ENCODE measurements around the gene MAFB.

Gene MAFB

DNA sequence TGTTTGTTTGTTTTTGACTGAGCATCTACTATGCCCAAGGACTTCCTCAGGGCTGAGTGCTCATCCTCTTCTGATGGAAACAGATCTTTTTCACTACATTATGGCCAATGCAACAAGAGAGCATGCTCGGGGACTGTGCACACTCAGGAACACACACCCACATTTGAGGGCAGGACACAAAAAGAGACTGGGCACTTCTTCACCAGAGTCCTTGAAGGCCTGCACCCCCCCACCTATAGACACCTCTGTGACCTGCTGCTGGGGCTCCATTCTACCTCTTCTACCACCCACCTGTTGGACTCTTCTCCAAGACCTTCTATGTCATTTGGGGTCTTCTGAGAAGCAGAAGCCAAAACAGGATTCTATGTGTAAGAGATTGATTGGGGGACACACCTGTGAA lies 9.2 kb upstream of the MAFB start:
- H3K27ac ChIP-seq = no peak overlapping the region
- POLR2A ChIA-PET (ENCODE audit: low non-redundant PET) = no interaction called here
- no peak for DNase-seq (ENCODE audit: low spot score)
- CTCF ChIA-PET = no interaction called here
- no peak for TF ChIP-seq CTCF (conservative IDR thresholded peaks at IDR 0.05; ENCODE audit: low read depth)

DNA sequence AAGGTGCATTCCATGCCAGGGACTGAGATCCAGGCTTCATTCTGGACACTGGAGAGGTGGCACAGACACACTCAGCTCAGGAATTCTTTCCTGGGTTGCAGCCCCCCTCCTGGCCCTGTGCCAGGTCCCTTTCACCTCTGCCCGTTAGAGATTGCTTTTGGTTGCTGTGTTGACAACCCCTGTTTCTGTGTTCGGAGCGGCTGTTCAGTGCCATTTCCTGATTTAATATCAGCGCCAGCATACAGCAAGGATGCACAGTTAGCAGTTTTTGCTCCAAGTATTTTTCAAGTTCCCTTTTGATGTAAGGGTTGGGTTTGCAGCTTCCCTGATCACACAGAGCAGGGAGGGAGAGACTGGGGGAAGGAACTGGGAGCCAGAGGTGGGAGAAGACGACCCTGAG lies 8.5 kb upstream of the MAFB start:
- no peak for TF ChIP-seq CTCF (conservative IDR thresholded peaks at IDR 0.05; ENCODE audit: low read depth)
- no peak for DNase-seq (ENCODE audit: low spot score)
- no peak overlapping the region for H3K27ac ChIP-seq
- POLR2A ChIA-PET (ENCODE audit: low non-redundant PET) = no interaction called here
- CTCF ChIA-PET = no interaction called here

- ChIA-PET POLR2A (ENCODE audit: low non-redundant PET) (no interaction called here), CTCF (interaction anchor here (0.7 kb wide), 1 partner anchor 190 kb away, joined by 4 read pairs; no protein-coding TSS in a partner anchor)
- H3K27ac ChIP-seq = no peak overlapping the region
- DNase-seq (ENCODE audit: low spot score) = no peak
- no peak for TF ChIP-seq CTCF (conservative IDR thresholded peaks at IDR 0.05; ENCODE audit: low read depth)
Measured at GRCh38 chr20:40695214-40695613, 6.2 kb upstream of the MAFB start.

- DNase-seq (ENCODE audit: low spot score) = no peak
- H3K27ac ChIP-seq = no peak overlapping the region
- ChIA-PET POLR2A (ENCODE audit: low non-redundant PET) (no interaction called here), CTCF (interaction anchor here (0.6 kb wide), 1 partner anchor 536 kb away, joined by 3 read pairs; no protein-coding TSS in a partner anchor)
- TF ChIP-seq CTCF (conservative IDR thresholded peaks at IDR 0.05; ENCODE audit: low read depth) = no peak
Measured at GRCh38 chr20:40694246-40694645, 5.2 kb upstream of the MAFB start.

- no peak overlapping the region for H3K27ac ChIP-seq
- CTCF ChIA-PET = interaction anchor here (0.6 kb wide), 1 partner anchor 37 kb away, joined by 4 read pairs; no protein-coding TSS in a partner anchor
- TF ChIP-seq CTCF (conservative IDR thresholded peaks at IDR 0.05; ENCODE audit: low read depth) = no peak
- DNase-seq (ENCODE audit: low spot score) = no peak
- POLR2A ChIA-PET (ENCODE audit: low non-redundant PET) = no interaction called here
Measured at GRCh38 chr20:40692240-40693011, 3.4 kb upstream of the MAFB start.

GRCh38 chr20:40691566-40692239 lies 2.7 kb upstream of the MAFB start:
- H3K27ac ChIP-seq = no peak overlapping the region
- no peak for DNase-seq (ENCODE audit: low spot score)
- no peak for TF ChIP-seq CTCF (conservative IDR thresholded peaks at IDR 0.05; ENCODE audit: low read depth)
- POLR2A ChIA-PET (ENCODE audit: low non-redundant PET) = no interaction called here
- CTCF ChIA-PET = interaction anchor here (0.6 to 0.7 kb wide), 4 partner anchors 37 to 1281 kb away, joined by 3 to 4 read pairs (median 3); no protein-coding TSS in a partner anchor
